Central memory CD8-positive, alpha-beta T cell (primary cell): ENCODE measurements around the gene ABCA1.

Experiments used
- ATAC-seq: fragments of 150-1000 bp; cut with Tn5 transposase; replicated peaks from 2 replicates; pipeline ENCODE4 v1.10.0; 2022; ENCODE audit warnings: mild to moderate bottlenecking, moderate FRiP score, moderate number of reproducible peaks; ENCODE audit not compliant: poor library complexity, severe bottlenecking; ENCODE audit errors: extremely low read depth
- DNase-seq, 2 donors: peaks; one replicate each; pipeline ENCODE4 v3.0.0; 2021; ENCODE audit warnings: low spot score in 2 of 2
- H3K27ac Mint-ChIP-seq: one replicate; pipeline ENCODE4 v1.8.0; 2022; ENCODE audit warnings: low read depth, mild to moderate bottlenecking, moderate library complexity, mixed read lengths
- H3K27me3 Mint-ChIP-seq: one replicate; pipeline ENCODE4 v1.8.0; 2022; ENCODE audit warnings: mixed read lengths
- H3K36me3 Mint-ChIP-seq: one replicate; pipeline ENCODE4 v1.8.0; 2022; ENCODE audit warnings: mild to moderate bottlenecking, moderate library complexity, mixed read lengths; ENCODE audit not compliant: insufficient read depth
- H3K4me1 Mint-ChIP-seq: one replicate; pipeline ENCODE4 v1.8.0; 2022; ENCODE audit warnings: mixed read lengths
- H3K4me3 Mint-ChIP-seq: one replicate; pipeline ENCODE4 v1.8.0; 2022; ENCODE audit warnings: mild to moderate bottlenecking, moderate library complexity, mixed read lengths
- H3K9me3 Mint-ChIP-seq: one replicate; pipeline ENCODE4 v1.8.0; 2022; ENCODE audit warnings: mixed read lengths

ABCA1 gene

DNA sequence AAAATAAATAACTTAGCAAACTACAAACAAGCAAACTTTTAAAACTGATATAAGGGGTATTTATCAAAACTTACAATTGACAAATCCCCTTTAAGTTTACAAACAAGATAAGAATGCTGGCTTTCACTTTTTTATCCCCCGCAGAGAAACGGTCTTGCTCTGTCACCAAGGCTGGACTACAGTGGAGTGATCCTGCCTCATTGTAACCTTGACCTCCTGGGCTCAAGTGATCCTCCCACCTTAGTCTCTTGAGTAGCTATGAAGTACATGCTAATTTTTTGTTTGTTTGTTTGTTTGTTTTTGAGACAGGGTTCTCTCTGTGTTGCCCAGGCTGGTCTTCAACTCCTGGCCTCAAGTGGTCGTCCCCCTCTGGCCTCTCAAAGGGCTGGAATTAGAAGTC, 189.5 kb downstream of the ABCA1 start:
- Mint-ChIP-seq H3K27ac (no peak overlapping the region), H3K27me3 (no peaks in the 10 kb centered on the region), H3K4me1 (no peaks in the 10 kb centered on the region), H3K36me3 (no peaks in the 10 kb centered on the region), H3K9me3 (no peaks in the 10 kb centered on the region), H3K4me3 (no peak overlapping the region)
- ATAC-seq, result no peak
- no peak for DNase-seq
